NT2/D1 (cell line): ENCODE results near the gene DUS2.

ENCODE experiments used
- YY1 ChIP-seq: IDR thresholded peaks from 2 replicates; pipeline ENCODE4 v1.6.1; 2011; ENCODE audit not compliant: insufficient read length, insufficient read depth
- ZNF274 ChIP-seq: IDR thresholded peaks from 2 replicates; pipeline ENCODE4 v1.6.1; 2011; ENCODE audit warnings: mild to moderate bottlenecking, low read depth, low read length

GRCh38 chr16:68009157-68009735, 13.8 kb upstream of the DUS2 start:
- TF ChIP-seq YY1 = no peak
- no peak for TF ChIP-seq ZNF274
